Smooth muscle cell (in vitro differentiated cells): ENCODE results near the gene AKAP17A. TPM values are rescaled to one million over a fixed set of nuclear protein-coding genes. Genes with fewer than 3 reads are reported as not detected.

Experiments used
- DNase-seq: peaks from one replicate; lab custom pipeline; 2025; ENCODE audit not compliant: unreplicated experiment; lab: John Stamatoyannopoulos, UW
- H2AFZ ChIP-seq: fragments of 200-600 bp; sonication (generic); 2 replicates; pipeline ENCODE4 v1.6.0; 2016; ENCODE audit warnings: antibody characterized with exemption, low read depth, mild to moderate bottlenecking
- H3F3A ChIP-seq: fragments of 200-600 bp; sonication (generic); 2 replicates; pipeline ENCODE4 v1.6.0; 2017; ENCODE audit warnings: antibody characterized with exemption, low read depth
- H3K27ac ChIP-seq: fragments of 200-600 bp; sonication (generic); 2 replicates; pipeline ENCODE4 v1.5.1; 2016; ENCODE audit warnings: low read depth, mild to moderate bottlenecking
- H3K27me3 ChIP-seq: fragments of 200-600 bp; sonication (generic); 2 replicates; pipeline ENCODE4 v1.6.1; 2016; ENCODE audit warnings: low read depth, mild to moderate bottlenecking
- H3K36me3 ChIP-seq: fragments of 200-600 bp; sonication (generic); 2 replicates; pipeline ENCODE4 v1.5.1; 2016; ENCODE audit warnings: low read depth
- H3K4me1 ChIP-seq: fragments of 200-600 bp; sonication (generic); 2 replicates; pipeline ENCODE4 v1.5.1; 2016; ENCODE audit warnings: low read depth
- H3K4me2 ChIP-seq: fragments of 200-600 bp; sonication (generic); 2 replicates; pipeline ENCODE4 v1.6.0; 2016; ENCODE audit warnings: mild to moderate bottlenecking
- H3K4me3 ChIP-seq: fragments of 200-600 bp; sonication (generic); 2 replicates; pipeline ENCODE4 v1.5.1; 2016; ENCODE audit warnings: mild to moderate bottlenecking
- H3K79me2 ChIP-seq: fragments of 200-600 bp; sonication (generic); 2 replicates; pipeline ENCODE4 v1.6.0; 2016; ENCODE audit warnings: low read depth, mild to moderate bottlenecking
- H3K9ac ChIP-seq: fragments of 200-600 bp; sonication (generic); 2 replicates; pipeline ENCODE4 v1.6.0; 2016; ENCODE audit warnings: low read depth
- H3K9me3 ChIP-seq: fragments of 200-600 bp; sonication (generic); replicated peaks from 2 replicates; pipeline ENCODE4 v1.5.1; 2016; ENCODE audit warnings: low read depth
- H4K20me1 ChIP-seq: fragments of 200-600 bp; sonication (generic); 2 replicates; pipeline ENCODE4 v1.6.0; 2016; ENCODE audit warnings: low read depth
- WGBS: methylation state at CpG from one replicate; pipeline ENCODE4 v1.1.7; 2016; ENCODE audit warnings: low lambda C conversion rate; 5-methylcytosine and 5-hydroxymethylcytosine counted together
- polyA plus RNA-seq: library from polyadenylated mRNA; unstranded; fragments of >200 nt; fragmentation: Nextera tagmentation; extraction: Ambion mirVana; gene quantifications from 2 replicates; pipeline ENCODE4 v1.2.1, GENCODE V29; 2016
- total RNA-seq: library from RNA; depleted of rRNA; stranded (reverse); fragments of >200 nt; gene quantifications from 2 replicates; pipeline ENCODE4 v1.2.3, GENCODE V29; 2014
- TF ChIP-seq, protein P1 (sequence below): fragments of 200-600 bp; sonication (generic); IDR thresholded peaks from 2 replicates; pipeline ENCODE4 v1.5.1; 2017; ENCODE audit warnings: borderline replicate concordance, mild to moderate bottlenecking, antibody characterized with exemption; ENCODE audit not compliant: insufficient read depth, poor library complexity, severe bottlenecking

Gene AKAP17A
- total and polyA plus RNA-seq, 2 experiments from 2014 or later = 21.8 to 49.8 TPM

DNA sequence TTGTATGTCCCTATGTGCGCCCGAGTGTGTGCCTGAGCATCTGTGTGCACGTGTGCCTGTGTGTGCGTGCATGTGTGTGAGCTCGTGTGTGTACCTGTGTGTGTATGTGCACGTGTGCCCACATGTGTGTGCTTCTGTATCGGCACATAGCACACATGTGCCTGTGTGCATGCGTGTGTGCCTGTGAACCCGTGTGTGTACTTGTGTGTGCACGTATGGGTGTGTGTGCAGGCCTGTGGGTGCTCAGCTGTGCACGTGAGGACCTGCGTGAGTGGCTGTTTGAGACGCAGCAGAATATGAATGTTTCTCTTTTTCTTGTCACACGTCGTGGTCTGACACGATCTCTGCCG lies 4.3 kb downstream of the AKAP17A start:
- Histone ChIP-seq H3K36me3 (no peaks in the 10 kb centered on the region), H3F3A (peaks cover 6% of the 10 kb centered on the region), H4K20me1 (peaks cover 77% of the 10 kb centered on the region), H2AFZ (no peak overlapping the region), H3K9ac (no peak overlapping the region), H3K27ac (no peak overlapping the region), H3K79me2 (peaks cover 62% of the 10 kb centered on the region), H3K4me1 (no peaks in the 10 kb centered on the region), H3K4me2 (no peak overlapping the region), H3K27me3 (no peaks in the 10 kb centered on the region), H3K4me3 (no peak overlapping the region), H3K9me3 (no peaks in the 10 kb centered on the region)
- TF ChIP-seq, protein P1, sequence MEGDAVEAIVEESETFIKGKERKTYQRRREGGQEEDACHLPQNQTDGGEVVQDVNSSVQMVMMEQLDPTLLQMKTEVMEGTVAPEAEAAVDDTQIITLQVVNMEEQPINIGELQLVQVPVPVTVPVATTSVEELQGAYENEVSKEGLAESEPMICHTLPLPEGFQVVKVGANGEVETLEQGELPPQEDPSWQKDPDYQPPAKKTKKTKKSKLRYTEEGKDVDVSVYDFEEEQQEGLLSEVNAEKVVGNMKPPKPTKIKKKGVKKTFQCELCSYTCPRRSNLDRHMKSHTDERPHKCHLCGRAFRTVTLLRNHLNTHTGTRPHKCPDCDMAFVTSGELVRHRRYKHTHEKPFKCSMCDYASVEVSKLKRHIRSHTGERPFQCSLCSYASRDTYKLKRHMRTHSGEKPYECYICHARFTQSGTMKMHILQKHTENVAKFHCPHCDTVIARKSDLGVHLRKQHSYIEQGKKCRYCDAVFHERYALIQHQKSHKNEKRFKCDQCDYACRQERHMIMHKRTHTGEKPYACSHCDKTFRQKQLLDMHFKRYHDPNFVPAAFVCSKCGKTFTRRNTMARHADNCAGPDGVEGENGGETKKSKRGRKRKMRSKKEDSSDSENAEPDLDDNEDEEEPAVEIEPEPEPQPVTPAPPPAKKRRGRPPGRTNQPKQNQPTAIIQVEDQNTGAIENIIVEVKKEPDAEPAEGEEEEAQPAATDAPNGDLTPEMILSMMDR = no peak
- no peak for DNase-seq
- WGBS = 98% methylated on average over 16 of the region's 17 CpGs

DNA sequence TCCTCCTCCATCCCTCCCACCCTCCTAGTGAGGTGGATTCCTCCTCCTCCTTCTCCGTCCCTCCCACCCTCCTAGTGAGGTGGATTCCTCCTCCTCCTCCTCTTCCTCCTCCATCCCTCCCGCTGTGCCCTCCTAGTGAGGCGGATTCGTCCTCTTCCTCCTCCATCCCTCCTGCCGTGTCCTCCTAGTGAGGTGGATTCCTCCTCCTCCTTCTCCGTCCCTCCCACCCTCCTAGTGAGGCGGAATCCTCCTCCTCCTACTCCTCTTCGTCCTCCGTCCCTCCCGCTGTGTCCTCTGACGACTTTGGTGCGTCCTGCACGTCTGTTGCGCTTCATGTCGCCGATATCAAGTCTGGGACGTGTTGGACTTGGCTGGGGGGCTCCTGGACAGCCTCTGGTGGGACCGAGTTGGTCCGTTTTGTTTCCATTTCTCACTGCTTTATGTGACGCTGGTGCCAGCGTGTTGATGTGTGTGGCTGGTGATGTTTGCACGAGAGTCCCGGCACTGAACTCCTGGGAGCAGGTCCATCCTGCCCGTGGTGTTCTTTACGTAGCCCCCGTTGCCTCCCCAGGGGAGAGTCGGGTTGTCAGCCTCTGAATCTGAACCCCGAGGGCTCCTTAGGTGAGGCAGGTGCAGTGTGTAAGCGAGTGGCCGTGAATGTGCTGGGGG lies 5.4 kb downstream of the AKAP17A start:
- 95% methylated on average over 24 of the region's 30 CpGs for WGBS
- peaks cover 6% of the 10 kb centered on the region for H3F3A ChIP-seq
- H3K4me3 ChIP-seq = no peak overlapping the region
- H3K36me3 ChIP-seq = no peaks in the 10 kb centered on the region
- DNase-seq = no peak
- no peak overlapping the region for H2AFZ ChIP-seq
- no peak overlapping the region for H3K27ac ChIP-seq
- H3K4me2 ChIP-seq = no peak overlapping the region
- peaks cover 57% of the 10 kb centered on the region for H3K79me2 ChIP-seq
- H3K9me3 ChIP-seq = no peaks in the 10 kb centered on the region
- no peaks in the 10 kb centered on the region for H3K27me3 ChIP-seq
- peaks cover 81% of the 10 kb centered on the region for H4K20me1 ChIP-seq
- H3K9ac ChIP-seq = no peak overlapping the region
- no peaks in the 10 kb centered on the region for H3K4me1 ChIP-seq
- TF ChIP-seq, protein P1 = no peak

DNA sequence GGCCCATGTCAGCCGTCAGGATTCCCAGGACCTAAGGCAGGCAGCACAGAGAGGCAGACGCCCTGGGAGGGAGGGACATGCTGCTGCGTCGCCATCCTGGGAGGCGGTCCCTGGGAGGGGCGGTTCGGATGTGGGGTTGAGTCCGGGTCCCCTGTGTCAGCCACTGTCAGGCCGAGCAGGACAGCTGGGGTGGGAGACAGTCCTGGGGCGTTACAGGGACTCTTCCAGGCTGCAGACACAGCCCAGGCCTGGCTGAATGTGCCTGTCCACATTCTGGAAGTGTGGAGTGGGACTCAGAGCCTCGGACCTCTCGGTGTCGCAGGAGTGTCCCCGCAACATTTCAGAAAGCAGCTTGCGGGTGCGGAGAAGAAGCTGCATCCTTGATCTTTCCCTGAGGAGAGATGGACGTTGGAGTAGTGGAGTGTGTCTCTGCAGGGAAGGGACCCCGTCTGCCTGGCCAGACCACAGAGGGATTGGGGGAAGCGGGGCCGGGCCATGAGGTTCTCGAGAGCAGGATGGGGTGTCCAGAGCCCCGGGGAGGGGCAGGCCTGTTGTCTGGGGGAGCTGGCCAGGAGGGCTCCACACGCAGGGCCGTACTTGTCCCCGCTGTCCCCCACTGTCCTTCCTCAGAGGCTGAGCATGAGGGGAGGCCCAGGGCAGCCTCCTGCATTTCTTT lies 6.1 kb downstream of the AKAP17A start:
- H3K27ac ChIP-seq = no peak overlapping the region
- H3K79me2 ChIP-seq = peaks cover 51% of the 10 kb centered on the region
- H4K20me1 ChIP-seq = peaks cover 81% of the 10 kb centered on the region
- WGBS = 97% methylated on average over 23 of the region's 25 CpGs
- no peak overlapping the region for H3K4me3 ChIP-seq
- no peak for DNase-seq
- H3K9me3 ChIP-seq = no peaks in the 10 kb centered on the region
- H2AFZ ChIP-seq = no peak overlapping the region
- H3K36me3 ChIP-seq = peaks cover 6% of the 10 kb centered on the region
- H3K27me3 ChIP-seq = no peaks in the 10 kb centered on the region
- no peak overlapping the region for H3K4me2 ChIP-seq
- peaks cover 5% of the 10 kb centered on the region for H3F3A ChIP-seq
- H3K9ac ChIP-seq = no peak overlapping the region
- TF ChIP-seq, protein P1 = no peak
- H3K4me1 ChIP-seq = no peaks in the 10 kb centered on the region
